Mesothelial cell of epicardium (in vitro differentiated cells): ENCODE data around the gene CACNB4. TPM values are rescaled to one million over a fixed set of nuclear protein-coding genes. Genes with fewer than 3 reads are reported as not detected.

Experiments
- DNase-seq, 2 experiments: peaks; one replicate each; pipeline ENCODE4 v3.0.0; 2021; ENCODE audit warnings: low spot score in 2 of 2; ENCODE audit not compliant: unreplicated experiment in 2 of 2
- H3K27ac Mint-ChIP-seq: 2 replicates; pipeline ENCODE4 v1.8.0; 2021; ENCODE audit warnings: mixed read lengths
- H3K27me3 Mint-ChIP-seq: 2 replicates; pipeline ENCODE4 v1.8.0; 2021; ENCODE audit warnings: low read depth, mixed read lengths
- H3K36me3 Mint-ChIP-seq: 2 replicates; pipeline ENCODE4 v1.8.0; 2021; ENCODE audit warnings: mixed read lengths
- H3K4me1 Mint-ChIP-seq: 2 replicates; pipeline ENCODE4 v1.8.0; 2021; ENCODE audit warnings: mixed read lengths
- H3K4me3 Mint-ChIP-seq: 2 replicates; pipeline ENCODE4 v1.8.0; 2021; ENCODE audit warnings: mild to moderate bottlenecking, moderate library complexity, mixed read lengths
- H3K9me3 Mint-ChIP-seq: 2 replicates; pipeline ENCODE4 v1.8.0; 2021; ENCODE audit warnings: mixed read lengths
- CTCF ChIP-seq: fragments of 200-600 bp; sonication (generic); IDR thresholded peaks from one replicate; pipeline ENCODE4 v1.5.0; 2021; ENCODE audit warnings: antibody characterized with exemption; ENCODE audit not compliant: unreplicated experiment
- total RNA-seq: library from RNA; stranded (reverse); gene quantifications from 3 replicates; pipeline ENCODE4 v1.2.1, GENCODE V29; 2021

CACNB4 gene
- total RNA-seq, 1 donor from 2014 or later, result 4.1 TPM

- DNase-seq, result no peak
- Mint-ChIP-seq H3K9me3 (peaks cover 1% of the 10 kb centered on the region), H3K4me1 (peaks cover 1% of the 10 kb centered on the region), H3K4me3 (no peak overlapping the region), H3K27ac (no peak overlapping the region), H3K36me3 (no peaks in the 10 kb centered on the region), H3K27me3 (peaks cover 28% of the 10 kb centered on the region)
- no peak for TF ChIP-seq CTCF
These were observed 170.5 kb downstream of the CACNB4 start for GRCh38 chr2:151928380-151928779.

GRCh38 chr2:151927501-151928221 lies 171.2 kb downstream of the CACNB4 start:
- Mint-ChIP-seq H3K9me3 (peaks cover 3% of the 10 kb centered on the region), H3K36me3 (no peaks in the 10 kb centered on the region), H3K27ac (no peak overlapping the region), H3K4me3 (no peak overlapping the region), H3K4me1 (peaks cover 4% of the 10 kb centered on the region), H3K27me3 (peaks cover 28% of the 10 kb centered on the region)
- no peak for DNase-seq
- no peak for TF ChIP-seq CTCF

- TF ChIP-seq CTCF, result no peak
- peaks cover 25% of the 10 kb centered on the region for H3K27me3 Mint-ChIP-seq
- H3K4me1 Mint-ChIP-seq, result peaks cover 4% of the 10 kb centered on the region
- no peaks in the 10 kb centered on the region for H3K36me3 Mint-ChIP-seq
- no peak overlapping the region for H3K27ac Mint-ChIP-seq
- DNase-seq, result no peak
- no peak overlapping the region for H3K4me3 Mint-ChIP-seq
- H3K9me3 Mint-ChIP-seq, result peaks cover 3% of the 10 kb centered on the region
These were observed 175.8 kb downstream of the CACNB4 start for GRCh38 chr2:151922845-151923666.

GRCh38 chr2:151919786-151920185 lies 179.1 kb downstream of the CACNB4 start:
- no peak for DNase-seq
- Mint-ChIP-seq H3K27ac (no peak overlapping the region), H3K36me3 (no peaks in the 10 kb centered on the region), H3K27me3 (peaks cover 2% of the 10 kb centered on the region), H3K4me3 (no peak overlapping the region), H3K9me3 (peaks cover 3% of the 10 kb centered on the region), H3K4me1 (peaks cover 7% of the 10 kb centered on the region)
- TF ChIP-seq CTCF, result no peak

- H3K4me3 Mint-ChIP-seq, result no peak overlapping the region
- H3K9me3 Mint-ChIP-seq, result peaks cover 6% of the 10 kb centered on the region
- TF ChIP-seq CTCF, result no peak
- no peak overlapping the region for H3K27ac Mint-ChIP-seq
- H3K36me3 Mint-ChIP-seq, result no peaks in the 10 kb centered on the region
- DNase-seq, result no peak
- H3K27me3 Mint-ChIP-seq, result peaks cover 2% of the 10 kb centered on the region
- peaks cover 4% of the 10 kb centered on the region for H3K4me1 Mint-ChIP-seq
These were observed 180.5 kb downstream of the CACNB4 start for GRCh38 chr2:151918308-151918707.
